ENCODE data around the gene KCNK10.

GRCh38 chr14:88310021-88310420 lies 13.0 kb downstream of the KCNK10 start:
- TF ChIP-seq CTCF (IDR thresholded peaks at IDR 0.05) (no peak), POLR2A (IDR thresholded peaks at IDR 0.05) (no peak)
